AG09309 (cell line): Measurements from ENCODE around the gene ARMC5.

ENCODE experiments used
- DNase-seq: peaks from one replicate; pipeline ENCODE4 v3.0.0-alpha.2; 2010; ENCODE audit warnings: low read depth
- H3K4me3 ChIP-seq: 2 replicates; pipeline ENCODE4 v1.5.1; 2011; ENCODE audit warnings: mild to moderate bottlenecking, low read depth, low read length, moderate library complexity; ENCODE audit not compliant: control insufficient read depth
- TF ChIP-seq, protein P1 (sequence below): IDR thresholded peaks from 2 replicates; pipeline ENCODE4 v1.5.1; 2011; ENCODE audit warnings: mild to moderate bottlenecking, low read depth, low read length, inconsistent platforms; ENCODE audit not compliant: insufficient read depth, control insufficient read depth; ENCODE audit errors: missing control alignments

ARMC5 gene

GRCh38 chr16:31486045-31486444 lies 26.7 kb downstream of the ARMC5 start:
- no peak for DNase-seq
- no peak overlapping the region for H3K4me3 ChIP-seq
- TF ChIP-seq, protein P1, sequence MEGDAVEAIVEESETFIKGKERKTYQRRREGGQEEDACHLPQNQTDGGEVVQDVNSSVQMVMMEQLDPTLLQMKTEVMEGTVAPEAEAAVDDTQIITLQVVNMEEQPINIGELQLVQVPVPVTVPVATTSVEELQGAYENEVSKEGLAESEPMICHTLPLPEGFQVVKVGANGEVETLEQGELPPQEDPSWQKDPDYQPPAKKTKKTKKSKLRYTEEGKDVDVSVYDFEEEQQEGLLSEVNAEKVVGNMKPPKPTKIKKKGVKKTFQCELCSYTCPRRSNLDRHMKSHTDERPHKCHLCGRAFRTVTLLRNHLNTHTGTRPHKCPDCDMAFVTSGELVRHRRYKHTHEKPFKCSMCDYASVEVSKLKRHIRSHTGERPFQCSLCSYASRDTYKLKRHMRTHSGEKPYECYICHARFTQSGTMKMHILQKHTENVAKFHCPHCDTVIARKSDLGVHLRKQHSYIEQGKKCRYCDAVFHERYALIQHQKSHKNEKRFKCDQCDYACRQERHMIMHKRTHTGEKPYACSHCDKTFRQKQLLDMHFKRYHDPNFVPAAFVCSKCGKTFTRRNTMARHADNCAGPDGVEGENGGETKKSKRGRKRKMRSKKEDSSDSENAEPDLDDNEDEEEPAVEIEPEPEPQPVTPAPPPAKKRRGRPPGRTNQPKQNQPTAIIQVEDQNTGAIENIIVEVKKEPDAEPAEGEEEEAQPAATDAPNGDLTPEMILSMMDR: no peak

DNA sequence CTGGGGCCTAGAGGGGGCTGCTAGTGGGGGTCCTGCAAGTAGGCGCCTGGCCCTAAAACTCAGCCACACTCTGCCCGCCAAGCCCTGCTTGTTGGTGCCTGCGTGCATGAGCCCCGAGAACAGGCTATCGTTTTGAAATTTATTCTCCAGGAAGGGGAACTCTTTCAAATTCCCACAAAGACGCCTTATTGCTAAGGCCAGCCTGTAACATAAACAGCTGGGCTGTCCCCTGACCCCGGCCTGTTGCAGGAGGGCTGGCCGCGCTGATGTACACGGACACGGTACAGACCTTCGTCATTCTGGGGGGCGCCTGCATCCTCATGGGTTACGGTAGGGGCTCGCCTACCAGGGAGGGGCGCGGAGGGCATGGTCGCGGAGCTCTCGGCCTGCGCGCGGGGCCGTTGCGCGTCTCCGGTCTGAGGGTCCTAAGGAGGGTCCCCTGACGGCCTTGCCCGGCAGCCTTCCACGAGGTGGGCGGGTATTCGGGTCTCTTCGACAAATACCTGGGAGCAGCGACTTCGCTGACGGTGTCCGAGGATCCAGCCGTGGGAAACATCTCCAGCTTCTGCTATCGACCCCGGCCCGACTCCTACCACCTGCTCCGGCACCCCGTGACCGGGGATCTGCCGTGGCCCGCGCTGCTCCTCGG lies 27.9 kb downstream of the ARMC5 start:
- H3K4me3 ChIP-seq: peak overlapping the region; percentile 45
- DNase-seq: no peak
- TF ChIP-seq, protein P1: no peak

DNA sequence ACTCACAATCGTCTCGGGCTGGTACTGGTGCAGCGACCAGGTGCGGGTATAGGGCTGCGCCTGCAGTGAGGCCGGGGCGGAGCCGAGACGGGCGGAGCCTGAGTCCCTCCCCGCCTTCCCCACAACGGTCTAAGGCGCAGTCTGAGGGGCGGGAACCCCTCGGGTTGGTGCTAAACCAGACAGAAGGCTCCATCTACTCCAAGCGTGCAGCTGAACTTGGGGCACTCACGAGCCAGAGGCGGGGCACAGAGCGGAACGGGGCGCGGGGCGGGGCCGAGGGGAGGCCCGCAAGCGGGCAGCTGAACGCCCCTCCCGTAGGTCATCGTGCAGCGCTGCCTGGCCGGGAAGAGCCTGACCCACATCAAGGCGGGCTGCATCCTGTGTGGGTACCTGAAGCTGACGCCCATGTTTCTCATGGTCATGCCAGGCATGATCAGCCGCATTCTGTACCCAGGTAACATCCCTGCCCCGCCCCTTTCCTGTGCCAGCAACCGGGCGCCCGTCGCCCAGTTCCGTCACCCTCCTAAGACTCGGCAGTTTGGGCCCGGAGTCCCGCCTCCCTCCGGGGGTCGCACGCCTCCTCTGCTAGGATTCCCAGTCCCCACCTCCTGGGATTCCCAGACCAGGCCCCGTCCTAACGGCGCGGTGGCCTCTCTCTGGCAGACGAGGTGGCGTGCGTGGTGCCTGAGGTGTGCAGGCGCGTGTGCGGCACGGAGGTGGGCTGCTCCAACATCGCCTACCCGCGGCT lies 28.6 kb downstream of the ARMC5 start:
- peak overlapping the region; percentile 45 for H3K4me3 ChIP-seq
- DNase-seq: no peak
- TF ChIP-seq, protein P1: no peak

DNA sequence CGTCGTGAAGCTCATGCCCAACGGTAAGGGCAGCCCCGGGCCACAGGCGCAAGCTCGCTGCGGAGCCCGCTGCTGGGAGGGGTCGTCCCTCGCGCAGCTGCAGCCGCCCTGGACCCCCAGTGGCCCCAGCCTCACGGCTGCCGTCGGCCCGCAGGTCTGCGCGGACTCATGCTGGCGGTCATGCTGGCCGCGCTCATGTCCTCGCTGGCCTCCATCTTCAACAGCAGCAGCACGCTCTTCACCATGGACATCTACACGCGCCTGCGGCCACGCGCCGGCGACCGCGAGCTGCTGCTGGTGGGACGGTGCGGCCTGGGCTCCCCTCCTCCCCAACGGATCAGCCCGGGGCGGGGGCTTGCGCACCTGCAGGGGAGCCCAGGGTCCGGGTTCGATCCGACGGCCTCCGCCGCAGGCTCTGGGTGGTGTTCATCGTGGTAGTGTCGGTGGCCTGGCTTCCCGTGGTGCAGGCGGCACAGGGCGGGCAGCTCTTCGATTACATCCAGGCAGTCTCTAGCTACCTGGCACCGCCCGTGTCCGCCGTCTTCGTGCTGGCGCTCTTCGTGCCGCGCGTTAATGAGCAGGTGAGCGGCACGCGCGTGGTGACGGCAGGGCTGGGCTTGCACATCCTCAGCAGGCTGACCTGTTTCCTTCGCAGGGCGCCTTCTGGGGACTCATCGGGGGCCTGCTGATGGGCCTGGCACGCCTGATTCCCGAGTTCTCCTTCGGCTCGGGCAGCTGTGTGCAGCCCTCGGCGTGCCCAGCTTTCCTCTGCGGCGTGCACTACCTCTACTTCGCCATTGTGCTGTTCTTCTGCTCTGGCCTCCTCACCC lies 29.4 kb downstream of the ARMC5 start:
- peak overlapping the region; percentile 45 for H3K4me3 ChIP-seq
- TF ChIP-seq, protein P1: no peak
- DNase-seq: no peak

DNA sequence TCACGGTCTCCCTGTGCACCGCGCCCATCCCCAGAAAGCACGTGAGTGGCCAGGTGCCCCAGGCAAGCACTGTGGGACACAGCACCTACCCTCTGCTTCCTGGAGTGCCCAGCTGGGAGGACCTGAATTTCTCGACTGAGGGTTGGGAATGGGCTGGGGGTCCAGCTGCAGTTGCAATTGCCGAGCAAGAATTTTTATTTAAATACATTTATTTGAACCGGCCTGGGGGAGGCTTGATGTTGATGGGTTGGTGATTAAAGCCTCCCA lies 29.9 kb downstream of the ARMC5 start:
- no peak for DNase-seq
- no peak overlapping the region for H3K4me3 ChIP-seq
- TF ChIP-seq, protein P1: no peak

DNA sequence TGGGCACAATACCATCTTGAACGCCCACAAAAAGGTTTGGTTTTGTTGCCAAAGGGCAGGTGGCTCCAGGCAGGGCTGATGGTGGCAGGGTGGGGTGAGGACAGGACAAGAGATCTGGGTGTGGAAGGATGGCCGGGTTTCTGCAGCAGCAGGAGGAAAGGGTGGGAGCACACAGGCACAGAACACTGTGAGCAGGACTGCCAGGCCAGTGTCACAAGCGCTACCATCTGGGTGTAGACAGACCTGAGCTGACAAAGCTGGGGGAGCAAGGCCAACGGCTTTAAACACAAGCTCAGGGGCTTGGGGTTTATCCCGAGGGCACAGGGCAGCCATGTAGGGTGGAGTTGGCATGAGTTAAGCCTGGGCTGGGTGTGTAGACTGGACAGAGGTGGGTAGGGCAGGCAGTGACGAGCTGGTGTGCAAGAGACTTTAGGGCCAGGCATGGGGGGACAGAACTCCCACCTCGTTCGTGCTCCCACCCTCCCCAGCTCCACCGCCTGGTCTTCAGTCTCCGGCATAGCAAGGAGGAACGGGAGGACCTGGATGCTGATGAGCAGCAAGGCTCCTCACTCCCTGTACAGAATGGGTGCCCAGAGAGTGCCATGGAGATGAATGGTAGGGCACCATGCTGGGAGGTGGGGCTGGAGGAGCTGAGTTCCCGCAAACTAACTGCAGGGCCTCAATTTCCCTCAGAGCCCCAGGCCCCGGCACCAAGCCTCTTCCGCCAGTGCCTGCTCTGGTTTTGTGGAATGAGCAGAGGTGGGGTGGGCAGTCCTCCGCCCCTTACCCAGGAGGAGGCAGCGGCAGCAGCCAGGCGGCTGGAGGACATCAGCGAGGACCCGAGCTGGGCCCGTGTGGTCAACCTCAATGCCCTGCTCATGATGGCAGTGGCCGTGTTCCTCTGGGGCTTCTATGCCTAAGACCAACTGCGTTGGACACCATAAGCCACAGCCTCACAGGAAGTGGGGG lies 30.6 kb downstream of the ARMC5 start:
- no peak overlapping the region for H3K4me3 ChIP-seq
- TF ChIP-seq, protein P1: no peak

More for the DNA sequence above, 30.6 kb downstream of the ARMC5 start:
- no peak for DNase-seq
